GM19193 (cell line): ENCODE results near the gene MYG1.
A peak's percentile ranks its signal among the peaks of the same experiment; 100 is the strongest.

Source experiments
- POLR2A ChIP-seq: IDR thresholded peaks from 4 replicates; pipeline ENCODE4 v1.6.1; 2011; ENCODE audit not compliant: insufficient read depth, insufficient read length; ENCODE audit errors: extremely low read depth

Gene MYG1, protein sequence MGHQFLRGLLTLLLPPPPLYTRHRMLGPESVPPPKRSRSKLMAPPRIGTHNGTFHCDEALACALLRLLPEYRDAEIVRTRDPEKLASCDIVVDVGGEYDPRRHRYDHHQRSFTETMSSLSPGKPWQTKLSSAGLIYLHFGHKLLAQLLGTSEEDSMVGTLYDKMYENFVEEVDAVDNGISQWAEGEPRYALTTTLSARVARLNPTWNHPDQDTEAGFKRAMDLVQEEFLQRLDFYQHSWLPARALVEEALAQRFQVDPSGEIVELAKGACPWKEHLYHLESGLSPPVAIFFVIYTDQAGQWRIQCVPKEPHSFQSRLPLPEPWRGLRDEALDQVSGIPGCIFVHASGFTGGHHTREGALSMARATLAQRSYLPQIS

DNA sequence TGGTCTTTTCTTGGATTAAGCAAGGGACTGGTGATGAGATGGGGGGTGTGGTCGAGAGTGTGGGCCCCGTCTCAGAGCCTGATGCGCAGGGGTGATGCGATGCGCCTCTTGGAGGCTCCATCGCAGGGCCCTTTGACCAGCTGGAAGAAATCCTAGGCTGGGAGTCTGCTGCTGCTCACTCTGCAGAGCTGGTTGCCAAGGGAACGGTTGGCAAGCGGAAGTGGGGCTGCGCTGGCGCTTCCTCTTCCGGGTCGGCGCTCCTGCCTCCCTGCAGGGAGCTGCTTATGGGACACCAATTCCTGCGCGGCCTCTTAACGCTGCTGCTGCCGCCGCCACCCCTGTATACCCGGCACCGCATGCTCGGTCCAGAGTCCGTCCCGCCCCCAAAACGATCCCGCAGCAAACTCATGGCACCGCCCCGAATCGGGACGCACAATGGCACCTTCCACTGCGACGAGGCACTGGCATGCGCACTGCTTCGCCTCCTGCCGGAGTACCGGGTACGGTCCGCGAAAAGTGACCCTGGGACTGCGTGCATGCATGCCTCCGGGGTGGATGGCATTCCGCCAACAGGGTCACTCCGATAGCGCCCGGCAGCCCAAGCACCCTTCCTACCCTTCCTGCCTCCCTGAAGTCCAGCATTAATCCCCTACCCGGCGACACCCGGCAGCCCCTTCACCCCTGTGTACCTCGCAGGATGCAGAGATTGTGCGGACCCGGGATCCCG lies at the start of gene MYG1:
Gene MYG1, plus strand, starts transcription at position 242 of the 727 bp plus-strand sequence. Its CDS starts 43 bp downstream, at position 285.
- TF ChIP-seq POLR2A, result peak; percentile 87

DNA sequence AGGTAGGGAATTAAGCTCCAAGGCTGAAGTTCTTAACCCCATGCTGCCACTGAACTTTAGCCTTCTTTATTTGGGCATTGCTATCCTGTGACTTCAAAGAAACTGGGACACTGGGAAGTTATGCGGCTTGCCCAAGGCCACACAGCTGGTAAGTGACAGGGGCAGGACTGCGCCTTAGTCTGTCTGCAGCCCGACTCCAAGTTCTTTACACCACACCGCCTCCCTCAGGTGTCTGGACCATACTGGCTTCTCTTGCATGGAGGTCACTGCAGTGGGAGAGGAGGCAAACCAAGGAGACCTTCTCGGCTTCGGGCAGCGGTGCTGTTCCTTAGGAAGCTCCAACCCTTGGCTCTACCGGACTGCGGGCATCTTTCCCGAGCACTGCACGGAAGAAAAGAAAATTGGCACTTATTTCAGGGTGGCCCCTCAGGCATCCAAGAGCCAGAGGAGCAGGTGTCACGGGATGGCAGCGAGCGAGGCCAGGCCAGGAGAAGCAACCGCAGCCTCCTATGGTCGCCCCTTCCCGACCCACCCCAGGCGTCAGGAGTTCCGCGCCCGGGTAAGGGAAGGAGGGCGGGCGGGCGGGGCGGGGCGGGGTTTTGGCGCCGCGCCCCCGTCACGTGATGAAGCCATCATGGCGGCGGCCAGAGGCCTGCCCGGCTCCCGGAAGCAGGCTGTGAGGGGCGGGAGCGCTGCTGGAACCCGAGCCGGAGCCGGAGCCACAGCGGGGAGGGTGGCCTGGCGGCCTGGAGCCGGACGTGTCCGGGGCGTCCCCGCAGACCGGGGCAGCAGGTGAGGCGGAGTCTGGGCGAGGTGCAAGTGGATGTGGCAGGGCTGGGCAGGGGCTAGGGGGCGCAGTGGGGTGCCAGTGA lies 47.8 kb upstream of the MYG1 start:
- TF ChIP-seq POLR2A, result peak; percentile 90

DNA sequence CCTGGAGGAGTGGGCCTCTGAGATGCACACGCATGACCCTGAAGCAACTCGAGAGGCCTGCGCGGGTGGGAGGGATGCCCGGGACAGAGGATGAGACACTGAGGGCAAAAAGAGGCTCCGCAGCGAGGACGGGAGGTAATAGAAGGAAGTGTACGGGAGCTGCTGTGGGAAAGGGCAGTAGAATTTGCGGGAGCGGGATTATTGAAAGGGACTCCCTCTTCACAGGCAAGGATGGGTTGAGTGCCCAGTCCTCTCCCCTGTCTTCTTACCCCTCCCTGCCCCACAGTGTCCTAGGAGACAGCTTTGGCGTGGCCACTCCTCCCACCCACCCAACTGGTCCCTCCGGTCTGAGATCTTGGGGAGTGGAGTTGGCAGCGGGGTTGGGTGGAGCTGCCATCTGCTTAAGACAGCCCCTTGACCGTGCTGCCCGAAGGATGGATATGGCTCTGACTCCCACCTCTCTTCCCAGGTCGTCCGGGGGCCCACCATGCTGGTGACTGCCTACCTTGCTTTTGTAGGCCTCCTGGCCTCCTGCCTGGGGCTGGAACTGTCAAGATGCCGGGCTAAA lies 47.1 kb upstream of the MYG1 start:
- TF ChIP-seq POLR2A, result no peak

DNA sequence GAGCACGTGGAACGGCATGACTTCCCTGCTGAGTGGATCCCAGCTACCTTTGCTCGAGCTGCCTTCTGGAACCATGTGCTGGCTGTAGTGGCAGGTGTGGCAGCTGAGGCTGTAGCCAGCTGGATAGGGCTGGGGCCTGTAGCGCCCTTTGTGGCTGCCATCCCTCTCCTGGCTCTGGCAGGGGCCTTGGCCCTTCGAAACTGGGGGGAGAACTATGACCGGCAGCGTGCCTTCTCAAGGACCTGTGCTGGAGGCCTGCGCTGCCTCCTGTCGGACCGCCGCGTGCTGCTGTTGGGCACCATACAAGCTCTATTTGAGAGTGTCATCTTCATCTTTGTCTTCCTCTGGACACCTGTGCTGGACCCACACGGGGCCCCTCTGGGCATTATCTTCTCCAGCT lies 46.2 kb upstream of the MYG1 start:
- TF ChIP-seq POLR2A, result no peak

DNA sequence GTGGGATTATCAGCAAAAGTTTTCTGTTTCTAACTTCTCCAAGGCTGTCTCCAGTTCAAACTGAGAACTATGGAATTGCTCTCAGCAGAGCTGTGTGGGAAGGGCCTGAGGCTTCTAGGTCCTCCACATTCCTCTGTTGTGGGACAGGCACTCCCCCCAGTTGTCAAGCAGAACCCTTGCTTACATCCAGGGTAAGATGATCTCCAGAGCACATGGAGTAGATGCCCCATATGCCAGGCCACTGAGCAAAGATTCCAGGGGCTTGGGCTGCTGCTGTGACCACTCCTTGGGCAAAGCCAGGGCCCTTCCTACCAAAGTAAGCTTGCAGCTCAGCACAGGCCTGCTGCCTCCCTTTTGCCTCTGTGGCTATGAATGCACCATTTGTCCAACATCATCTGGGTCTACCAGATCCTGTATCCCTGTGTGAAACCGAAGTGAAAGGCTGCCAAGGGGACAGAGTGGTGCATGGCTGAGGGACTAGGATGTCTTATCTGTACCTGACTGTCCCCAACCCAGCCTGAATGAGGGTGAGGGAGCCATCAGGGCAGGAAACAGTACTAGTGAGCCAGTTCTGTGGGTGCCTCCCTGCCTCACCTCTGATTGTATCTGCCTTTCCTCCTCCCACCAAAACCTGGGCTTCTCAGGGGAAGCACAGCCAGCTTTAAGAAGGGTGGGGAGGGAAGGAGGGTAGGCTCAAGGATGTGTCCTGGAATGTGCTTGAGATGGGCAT lies 44.5 kb upstream of the MYG1 start:
- no peak for TF ChIP-seq POLR2A

DNA sequence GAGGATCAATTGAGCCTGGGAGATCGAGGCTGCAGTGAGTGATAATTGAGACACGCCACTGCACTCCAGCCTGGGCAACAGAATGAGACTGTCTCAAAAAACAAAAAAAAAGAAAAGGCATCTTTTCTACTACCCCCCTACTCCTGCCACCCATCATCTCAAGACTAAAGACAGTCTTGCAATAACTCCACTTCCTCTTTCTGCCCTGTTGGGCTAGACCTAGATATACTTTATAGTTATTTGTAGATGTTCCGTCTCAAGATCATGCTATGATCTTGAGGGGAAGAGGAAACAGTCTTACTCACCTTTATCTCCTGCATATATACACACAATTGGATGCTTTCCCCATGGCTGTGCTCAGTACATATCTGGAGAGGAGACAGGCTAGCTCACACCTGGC lies 43.5 kb upstream of the MYG1 start:
- no peak for TF ChIP-seq POLR2A

DNA sequence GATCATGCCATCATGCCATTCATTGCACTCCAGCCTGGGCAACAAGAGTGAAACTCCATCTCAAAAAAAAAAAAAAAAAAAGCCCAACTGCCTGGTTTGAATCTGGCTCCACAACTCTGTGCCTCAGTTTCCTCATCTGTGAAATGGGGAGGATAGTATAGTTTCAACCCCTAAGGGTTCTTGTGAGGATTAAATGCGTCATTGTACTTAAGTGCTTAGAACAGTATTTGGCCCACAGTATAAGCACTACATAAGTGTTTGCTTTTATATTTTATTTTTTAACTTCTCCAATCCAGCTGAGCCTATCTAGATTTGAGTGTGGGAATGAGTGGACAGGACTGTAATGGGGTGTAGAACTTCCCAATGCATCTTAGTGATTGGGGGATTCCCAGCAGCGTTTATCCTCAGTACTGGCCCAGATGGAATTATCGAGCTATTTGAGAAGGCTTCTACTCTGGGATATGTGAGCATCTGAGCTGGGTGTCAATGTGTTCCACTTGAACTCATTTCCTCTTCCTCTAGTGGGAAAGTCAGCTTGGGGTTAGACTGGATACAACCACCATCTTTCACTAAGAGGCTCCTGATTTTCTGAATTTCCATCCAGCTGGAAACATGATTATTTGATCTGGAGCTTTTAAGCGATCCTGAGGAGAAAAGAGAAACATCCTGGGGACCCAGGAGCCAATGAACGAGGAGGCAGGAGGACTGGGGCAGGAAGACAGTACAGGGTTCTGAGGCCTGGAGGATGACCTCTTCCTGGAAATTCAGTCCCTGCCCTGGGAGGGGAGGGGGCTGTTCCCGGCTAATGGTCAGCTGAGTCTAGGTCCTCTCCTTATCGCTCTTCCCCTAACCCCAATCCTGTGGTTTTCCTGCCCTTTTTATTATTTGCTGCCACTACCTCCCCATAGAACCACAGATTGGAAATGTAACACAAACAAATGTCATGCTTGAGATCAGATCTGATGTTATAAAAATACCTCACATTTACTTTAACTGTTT lies 40.7 kb upstream of the MYG1 start:
- no peak for TF ChIP-seq POLR2A

DNA sequence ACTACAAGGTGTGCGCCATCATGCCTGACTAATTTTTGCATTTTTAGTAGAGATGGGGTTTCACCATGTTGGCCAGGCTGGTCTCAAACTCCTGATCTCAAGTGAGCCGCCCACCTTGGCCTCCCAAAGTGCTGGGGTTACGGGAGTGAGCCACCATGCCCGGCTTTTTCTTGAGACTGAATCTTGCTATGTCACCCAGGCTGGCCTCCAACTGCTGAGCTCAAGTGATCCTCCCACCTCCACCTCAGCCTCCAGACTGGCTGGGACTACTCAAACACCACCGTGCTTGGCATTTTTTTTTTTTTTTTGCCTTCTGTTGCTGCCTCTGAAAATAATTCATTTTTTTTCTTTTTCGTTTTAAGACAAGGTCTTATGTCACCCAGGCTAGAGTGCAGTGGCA lies 39.6 kb upstream of the MYG1 start:
- TF ChIP-seq POLR2A, result no peak

DNA sequence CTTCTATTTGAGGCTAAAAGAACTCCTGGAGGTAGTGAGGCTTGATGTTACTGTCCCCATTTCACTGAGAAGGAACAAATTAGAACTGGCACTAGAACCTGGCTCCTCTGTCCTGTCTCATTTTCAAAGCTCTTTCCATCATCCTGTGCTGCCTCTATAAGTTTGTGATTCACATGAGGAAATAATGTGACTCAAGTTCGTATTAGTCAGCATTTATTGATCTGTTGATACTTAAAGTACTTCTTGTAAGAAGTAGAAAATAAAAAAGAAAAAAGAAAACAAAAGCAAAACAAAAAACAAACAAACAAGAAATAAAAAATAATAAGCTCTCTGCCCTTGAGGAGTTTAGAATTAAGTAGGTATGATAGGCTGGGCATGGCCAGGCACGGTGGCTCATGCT lies 33.7 kb upstream of the MYG1 start:
- no peak for TF ChIP-seq POLR2A

DNA sequence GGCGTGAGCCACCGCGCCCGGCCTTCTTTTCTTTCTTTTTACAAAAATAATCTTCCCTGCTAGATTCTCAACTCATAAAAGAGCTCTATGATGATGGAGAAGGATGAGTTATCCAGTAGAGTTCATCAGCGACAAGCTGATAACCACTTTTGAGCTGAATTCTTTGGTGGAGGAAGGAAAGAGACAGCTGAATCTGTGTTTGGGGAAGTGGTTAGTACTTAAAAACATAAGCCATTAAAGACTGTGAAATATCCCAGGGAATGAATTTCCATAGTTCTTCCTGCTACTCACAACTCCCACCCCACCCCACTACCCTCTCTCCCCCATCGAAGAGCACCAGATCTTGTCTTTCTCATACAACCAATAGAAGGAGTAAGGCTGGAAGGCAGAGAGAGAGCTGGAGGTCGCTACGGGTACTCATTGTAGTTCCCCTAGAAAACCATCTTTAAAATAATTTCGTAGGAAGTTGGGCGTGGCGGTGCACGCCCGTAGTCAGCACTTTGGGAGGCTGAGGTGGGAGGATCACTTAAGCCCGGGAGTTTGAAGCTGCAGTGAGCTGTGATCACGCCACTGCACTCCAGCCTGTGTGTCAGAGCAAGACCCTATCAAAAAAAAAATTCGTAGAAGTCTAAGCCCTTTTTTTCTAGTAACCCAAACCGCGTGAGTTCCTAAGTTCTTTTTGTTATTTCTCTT lies 32.0 kb upstream of the MYG1 start:
- TF ChIP-seq POLR2A, result no peak

DNA sequence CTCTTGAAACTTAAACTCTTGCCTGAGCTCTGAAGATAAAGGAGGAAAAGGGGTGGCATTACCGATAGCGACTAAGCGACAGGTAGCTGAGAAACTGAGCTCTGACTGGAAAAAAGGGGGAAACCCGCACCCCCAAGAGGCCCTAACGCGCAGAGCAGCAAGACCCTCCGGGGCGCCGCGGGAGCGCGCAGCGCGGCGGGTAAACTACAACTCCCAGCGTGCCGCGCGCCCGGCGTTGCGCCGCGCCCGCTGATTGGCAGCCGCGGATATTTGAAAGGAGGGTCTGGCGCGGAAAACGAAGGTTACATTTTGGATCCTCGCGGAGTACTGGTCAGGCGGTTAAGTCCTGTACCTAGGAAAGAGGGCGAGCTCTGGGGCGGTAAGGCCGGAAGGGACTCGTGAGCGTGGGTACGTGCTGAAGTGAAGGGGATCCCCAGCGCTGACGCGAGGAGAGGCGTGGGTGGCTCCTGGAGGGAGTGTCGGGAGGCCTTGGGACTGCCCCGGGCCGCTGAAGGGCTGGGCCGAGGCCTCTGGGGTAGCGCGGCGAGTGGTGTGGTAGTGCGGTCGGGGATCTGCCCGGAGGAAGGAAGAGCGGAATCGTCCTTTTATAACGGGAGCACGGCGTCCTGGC lies 31.4 kb upstream of the MYG1 start, which contains the start of gene ESPL1:
Gene ESPL1, plus strand, starts transcription at position 301 of the 631 bp plus-strand sequence. CDS start 468 bp downstream, outside the sequence.
- TF ChIP-seq POLR2A, result peak; percentile 66

DNA sequence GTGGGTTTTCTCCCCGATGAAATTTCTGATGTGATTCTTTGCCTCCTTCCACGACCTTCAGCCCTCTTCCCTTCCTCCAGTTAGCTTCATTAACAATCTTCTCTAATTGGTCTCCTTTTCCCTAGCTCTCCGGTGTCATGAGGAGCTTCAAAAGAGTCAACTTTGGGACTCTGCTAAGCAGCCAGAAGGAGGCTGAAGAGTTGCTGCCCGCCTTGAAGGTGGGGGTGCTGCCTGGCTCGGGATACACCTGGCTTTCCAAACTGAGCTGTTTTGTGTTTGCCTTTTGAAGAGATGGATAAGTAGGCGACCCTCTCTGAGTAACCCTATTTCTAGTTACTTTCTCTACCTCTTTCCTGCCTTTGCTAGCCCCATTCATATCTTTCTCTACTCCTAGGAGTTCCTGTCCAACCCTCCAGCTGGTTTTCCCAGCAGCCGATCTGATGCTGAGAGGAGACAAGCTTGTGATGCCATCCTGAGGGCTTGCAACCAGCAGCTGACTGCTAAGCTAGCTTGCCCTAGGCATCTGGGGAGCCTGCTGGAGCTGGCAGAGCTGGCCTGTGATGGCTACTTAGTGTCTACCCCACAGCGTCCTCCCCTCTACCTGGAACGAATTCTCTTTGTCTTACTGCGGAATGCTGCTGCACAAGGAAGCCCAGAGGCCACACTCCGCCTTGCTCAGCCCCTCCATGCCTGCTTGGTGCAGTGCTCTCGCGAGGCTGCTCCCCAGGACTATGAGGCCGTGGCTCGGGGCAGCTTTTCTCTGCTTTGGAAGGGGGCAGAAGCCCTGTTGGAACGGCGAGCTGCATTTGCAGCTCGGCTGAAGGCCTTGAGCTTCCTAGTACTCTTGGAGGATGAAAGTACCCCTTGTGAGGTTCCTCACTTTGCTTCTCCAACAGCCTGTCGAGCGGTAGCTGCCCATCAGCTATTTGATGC lies 30.6 kb upstream of the MYG1 start:
- no peak for TF ChIP-seq POLR2A
